HG02870 (cell line): ENCODE data around the gene PPP3CA.
"Not testable (repeated sequence)": the region's sequence is repeated elsewhere in the genome, so short reads cannot be mapped to it uniquely, and the experiment has no call there.

Experiments used
- ATAC-seq: cut with Tn5 transposase; IDR thresholded peaks from one replicate; pipeline ENCODE4 v1.9.1; 2021; ENCODE audit warnings: mild to moderate bottlenecking, moderate library complexity; ENCODE audit not compliant: unreplicated experiment

The PPP3CA gene

GRCh38 chr4:101114936-101115372, 232.4 kb downstream of the PPP3CA start:
- ATAC-seq = no peak

- ATAC-seq = peak; percentile 22
Measured at GRCh38 chr4:101104312-101105052, 242.8 kb downstream of the PPP3CA start.

- ATAC-seq = peak; percentile 83
Measured at GRCh38 chr4:101103381-101104142, 243.8 kb downstream of the PPP3CA start.

- ATAC-seq = no peak
Measured at GRCh38 chr4:101102114-101102742, 245.1 kb downstream of the PPP3CA start.

DNA sequence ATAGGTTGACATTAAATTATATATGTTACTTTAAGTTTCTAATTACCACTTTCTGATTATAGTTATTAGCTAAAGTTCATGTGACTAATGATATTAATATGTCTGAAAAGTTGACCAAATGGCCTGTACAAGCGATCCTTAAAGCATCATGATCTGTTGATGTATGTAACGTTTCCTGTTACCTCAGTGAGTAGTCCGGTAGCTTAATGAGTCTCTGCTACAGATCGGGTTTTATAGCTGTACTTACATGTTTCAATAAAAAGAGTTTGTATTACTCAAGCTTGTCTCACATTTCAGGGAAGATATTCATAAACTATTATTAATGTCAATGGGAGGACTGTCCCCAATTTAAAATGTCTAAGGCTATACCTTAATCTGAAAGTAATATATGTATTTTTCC, 246.3 kb downstream of the PPP3CA start:
- no peak for ATAC-seq

DNA sequence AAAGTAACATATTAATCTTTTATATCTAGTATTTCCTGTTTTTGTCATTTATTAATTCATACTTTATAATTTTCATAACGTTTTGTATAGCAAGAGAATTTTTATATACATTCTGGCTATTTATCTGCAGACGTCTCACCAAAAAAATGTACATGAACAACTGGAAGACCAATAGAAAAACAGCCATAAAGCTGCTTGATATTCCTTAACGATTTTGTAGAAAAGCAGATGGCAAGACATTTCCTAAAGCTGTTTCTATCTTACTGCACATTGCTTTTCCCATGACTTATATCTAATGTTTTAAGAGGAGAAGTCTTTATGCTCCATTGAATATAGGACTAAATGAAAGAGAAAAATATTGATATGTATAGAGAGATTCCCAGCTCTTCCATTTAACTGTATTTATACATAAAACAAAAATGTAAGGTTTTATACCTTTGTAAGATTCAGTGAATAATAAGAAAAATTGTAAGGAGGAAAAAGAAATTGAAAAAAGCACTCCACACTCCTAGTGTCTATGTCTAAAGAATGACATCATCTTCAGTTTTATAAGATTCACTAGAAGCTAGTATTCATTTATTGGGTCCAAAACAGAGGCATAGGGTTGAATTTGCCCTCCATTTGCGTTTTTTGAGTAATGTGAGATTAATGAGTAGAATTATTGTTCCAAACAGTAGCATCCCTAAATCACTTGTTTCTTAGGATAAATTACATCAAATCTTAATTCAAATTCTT, 248.5 kb downstream of the PPP3CA start:
- no peak for ATAC-seq

DNA sequence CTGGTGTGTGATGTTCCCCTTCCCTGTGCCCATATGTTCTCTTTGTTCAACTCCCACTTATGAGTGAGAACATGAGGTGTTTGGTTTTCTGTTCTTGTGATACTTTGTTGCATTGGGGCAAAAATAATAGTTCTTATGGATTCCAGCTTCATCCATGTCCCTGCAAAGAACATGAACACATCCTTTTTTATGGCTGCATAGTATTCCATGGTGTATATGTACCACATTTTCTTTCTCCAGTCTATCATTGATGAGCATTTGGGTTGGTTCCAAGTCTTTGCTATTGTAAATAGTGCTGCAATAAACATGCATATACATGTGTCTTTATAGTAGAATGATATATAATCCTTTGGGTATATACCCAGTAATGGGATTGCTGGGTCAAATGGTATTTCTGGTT, 254.7 kb downstream of the PPP3CA start:
- not testable (repeated sequence) for ATAC-seq

DNA sequence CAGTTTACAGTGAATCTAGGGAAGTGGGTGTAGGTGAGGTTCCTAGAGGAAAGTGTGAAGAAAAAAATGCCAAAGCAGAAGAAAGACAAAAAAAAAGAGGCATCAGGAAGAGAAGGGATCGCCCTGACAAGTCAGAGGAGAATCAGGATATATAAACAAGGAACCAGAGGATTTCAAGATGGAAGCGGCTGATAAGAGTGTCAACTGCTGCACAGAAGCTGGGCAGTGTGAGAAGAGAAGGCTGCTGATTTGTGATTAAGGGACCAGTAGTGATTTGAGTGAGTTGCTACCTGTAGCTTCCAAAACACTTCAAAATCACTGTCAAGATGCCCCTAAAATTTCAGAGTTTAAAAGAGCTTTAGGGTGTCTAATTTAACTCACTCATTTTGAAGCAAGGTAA, 258.2 kb downstream of the PPP3CA start:
- ATAC-seq = no peak

- no peak for ATAC-seq
Measured at GRCh38 chr4:101086801-101087586, 260.3 kb downstream of the PPP3CA start.

- ATAC-seq = no peak
Measured at GRCh38 chr4:101083131-101083530, 264.2 kb downstream of the PPP3CA start.

DNA sequence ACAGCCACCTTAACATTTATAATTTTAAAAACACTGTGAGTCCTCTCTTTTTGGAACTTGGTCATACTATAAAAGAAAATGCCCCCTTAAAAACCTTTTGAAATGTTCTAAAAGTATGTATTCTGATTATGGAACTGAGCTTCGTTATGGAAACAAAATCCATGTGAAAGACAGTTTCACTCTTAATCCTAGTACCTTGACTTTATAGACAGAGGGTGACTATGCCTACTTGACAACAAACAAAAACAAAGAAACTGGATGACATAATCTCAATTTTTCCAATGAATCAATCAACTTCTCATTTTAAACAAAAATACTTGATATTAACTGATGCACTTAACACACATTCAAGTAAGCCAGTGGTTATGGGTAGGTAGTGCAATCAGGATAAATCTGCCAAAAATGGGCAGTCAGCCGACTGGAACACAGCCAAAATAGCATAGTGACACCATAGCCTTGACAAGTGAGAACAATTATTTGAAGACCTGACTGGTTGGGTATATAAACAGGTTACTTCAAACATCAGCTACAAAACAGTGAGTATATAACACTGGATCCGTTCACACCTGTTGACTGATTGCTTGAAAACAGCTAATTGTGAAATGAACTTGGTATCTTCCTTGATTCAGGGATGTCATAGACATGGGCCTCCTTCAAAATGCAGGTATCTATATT, 265.5 kb downstream of the PPP3CA start:
- no peak for ATAC-seq

- no peak for ATAC-seq
Measured at GRCh38 chr4:101081166-101081565, 266.2 kb downstream of the PPP3CA start.

GRCh38 chr4:101078950-101079349, 268.4 kb downstream of the PPP3CA start:
- no peak for ATAC-seq

- ATAC-seq = no peak
Measured at GRCh38 chr4:101076032-101076431, 271.3 kb downstream of the PPP3CA start.

- no peak for ATAC-seq
Measured at GRCh38 chr4:101075536-101075935, 271.8 kb downstream of the PPP3CA start.

DNA sequence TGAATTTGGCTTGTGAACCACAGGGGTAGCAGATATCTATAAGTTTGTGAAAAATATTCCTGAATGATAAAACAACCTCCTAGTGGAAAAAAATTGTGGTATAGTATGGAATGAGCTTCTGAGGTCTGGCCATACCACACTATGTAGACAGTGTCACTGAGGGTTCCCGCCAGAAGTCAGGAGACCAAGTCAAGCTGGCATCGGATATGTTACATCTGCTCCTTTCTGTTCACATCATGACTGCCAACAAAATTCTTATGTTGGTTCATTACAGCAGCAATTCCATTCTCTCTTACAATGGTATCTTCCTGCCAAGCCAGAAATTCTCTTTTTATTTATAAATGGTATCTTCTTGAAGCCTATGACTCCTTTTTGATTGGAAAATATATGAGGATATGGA, 273.0 kb downstream of the PPP3CA start:
- ATAC-seq = no peak

DNA sequence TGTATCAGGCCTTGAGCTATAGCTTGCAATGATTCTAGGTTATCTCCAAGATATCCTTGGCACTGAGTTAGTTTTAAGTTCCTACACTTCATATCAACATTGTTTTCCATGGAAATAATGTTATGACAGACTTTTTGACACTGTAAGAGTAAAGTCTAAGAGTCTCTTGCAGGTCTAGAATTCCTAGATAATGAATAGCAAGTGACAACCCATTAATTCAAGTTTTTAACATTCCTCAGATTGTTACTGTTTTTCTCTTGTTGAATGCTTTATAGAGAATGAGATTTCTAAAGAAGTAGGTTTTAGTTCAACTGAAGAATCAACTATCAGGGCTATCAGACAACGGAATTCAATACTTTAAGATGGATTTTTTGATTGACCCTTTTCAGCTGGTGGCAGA, 276.1 kb downstream of the PPP3CA start:
- ATAC-seq = no peak

GRCh38 chr4:101068115-101068514, 279.2 kb downstream of the PPP3CA start:
- no peak for ATAC-seq

GRCh38 chr4:101067383-101067782, 279.9 kb downstream of the PPP3CA start:
- ATAC-seq = no peak
